GM23248 (cell line): ENCODE measurements around the gene LILRA6. TPM values are rescaled to one million over a fixed set of nuclear protein-coding genes. Genes with fewer than 3 reads are reported as not detected.
"Not testable (repeated sequence)": the region's sequence is repeated elsewhere in the genome, so short reads cannot be mapped to it uniquely, and the experiment has no call there.

Experiments
- DNase-seq: peaks from one replicate; pipeline ENCODE4 v3.0.0-alpha.2; 2015
- H2AFZ ChIP-seq: fragments of 200-600 bp; sonication (generic); 2 replicates; pipeline ENCODE4 v1.6.1; 2016; ENCODE audit warnings: antibody characterized with exemption
- H3F3A ChIP-seq: fragments of 200-600 bp; sonication (generic); 2 replicates; pipeline ENCODE4 v1.6.1; 2016; ENCODE audit warnings: mild to moderate bottlenecking, antibody characterized with exemption, mixed run types; ENCODE audit not compliant: insufficient read depth
- H3K27ac ChIP-seq: fragments of 200-600 bp; sonication (generic); 2 replicates; pipeline ENCODE4 v1.5.1; 2016; ENCODE audit warnings: mild to moderate bottlenecking
- H3K27me3 ChIP-seq: fragments of 200-600 bp; sonication (generic); replicated peaks from 2 replicates; pipeline ENCODE4 v1.6.1; 2016; ENCODE audit warnings: mild to moderate bottlenecking; ENCODE audit not compliant: insufficient read depth
- H3K36me3 ChIP-seq: fragments of 200-600 bp; sonication (generic); 2 replicates; pipeline ENCODE4 v1.6.1; 2016; ENCODE audit warnings: low read depth, mild to moderate bottlenecking
- H3K4me1 ChIP-seq: fragments of 200-600 bp; sonication (generic); 2 replicates; pipeline ENCODE4 v1.6.1; 2016; ENCODE audit warnings: mild to moderate bottlenecking; ENCODE audit not compliant: insufficient read depth
- H3K4me2 ChIP-seq: fragments of 200-600 bp; sonication (generic); one replicate; pipeline ENCODE4 v1.6.1; 2016; ENCODE audit warnings: mild to moderate bottlenecking; ENCODE audit not compliant: unreplicated experiment
- H3K4me3 ChIP-seq: fragments of 200-600 bp; sonication (generic); 2 replicates; pipeline ENCODE4 v1.5.1; 2016; ENCODE audit warnings: mild to moderate bottlenecking
- H3K79me2 ChIP-seq: fragments of 200-600 bp; sonication (generic); 2 replicates; pipeline ENCODE4 v1.6.1; 2016; ENCODE audit warnings: mild to moderate bottlenecking; ENCODE audit not compliant: insufficient read depth
- H3K9ac ChIP-seq: fragments of 200-600 bp; sonication (generic); 2 replicates; pipeline ENCODE4 v1.6.1; 2016; ENCODE audit warnings: mild to moderate bottlenecking
- H3K9me2 ChIP-seq: fragments of 200-600 bp; sonication (generic); 2 replicates; pipeline ENCODE4 v1.6.1; 2016; ENCODE audit warnings: mixed run types, mild to moderate bottlenecking, moderate library complexity; ENCODE audit not compliant: insufficient read depth
- H3K9me3 ChIP-seq: fragments of 200-600 bp; sonication (generic); one replicate; pipeline ENCODE4 v1.6.1; 2017; ENCODE audit warnings: low read depth
- H4K20me1 ChIP-seq: fragments of 200-600 bp; sonication (generic); 2 replicates; pipeline ENCODE4 v1.6.0; 2016; ENCODE audit not compliant: insufficient read depth
- EZH2 ChIP-seq: fragments of 200-600 bp; sonication (generic); IDR thresholded peaks from 2 replicates; pipeline ENCODE4 v1.6.1; 2018; ENCODE audit warnings: antibody characterized with exemption, mild to moderate bottlenecking; ENCODE audit not compliant: insufficient read depth, poor library complexity, severe bottlenecking
- EZH2phosphoT487 ChIP-seq: fragments of 200-600 bp; sonication (generic); IDR thresholded peaks from 2 replicates; pipeline ENCODE4 v1.6.1; 2018; ENCODE audit warnings: antibody characterized with exemption, moderate library complexity, mild to moderate bottlenecking, low read depth; ENCODE audit not compliant: insufficient read depth
- WGBS, 2 experiments: methylation state at CpG; one replicate each; pipeline ENCODE4 v1.1.6; 2015 to 2017; ENCODE audit warnings: low lambda C conversion rate in 2 of 2, low coverage in 1 of 2; ENCODE audit errors: missing lambda C conversion rate in 2 of 2; 5-methylcytosine and 5-hydroxymethylcytosine counted together
- in situ Hi-C: fragments of 300-500 bp; cut with MboI; formaldehyde crosslinking; loops from 2 replicates; pipeline ENCODE4 v1.15.0; 2020
- polyA plus RNA-seq: library from polyadenylated mRNA; unstranded; fragments of >200 nt; fragmentation: Nextera tagmentation; extraction: Ambion mirVana; gene quantifications from 2 replicates; pipeline ENCODE4 v1.2.1, GENCODE V29; 2016
- total RNA-seq: library from RNA; depleted of rRNA; stranded (reverse); fragments of >200 nt; shearing (Covaris generic); gene quantifications from 2 replicates; pipeline ENCODE4 v1.2.3, GENCODE V29; 2014

Gene LILRA6
- total and polyA plus RNA-seq, 2 experiments from 2014 or later, result not detected

DNA sequence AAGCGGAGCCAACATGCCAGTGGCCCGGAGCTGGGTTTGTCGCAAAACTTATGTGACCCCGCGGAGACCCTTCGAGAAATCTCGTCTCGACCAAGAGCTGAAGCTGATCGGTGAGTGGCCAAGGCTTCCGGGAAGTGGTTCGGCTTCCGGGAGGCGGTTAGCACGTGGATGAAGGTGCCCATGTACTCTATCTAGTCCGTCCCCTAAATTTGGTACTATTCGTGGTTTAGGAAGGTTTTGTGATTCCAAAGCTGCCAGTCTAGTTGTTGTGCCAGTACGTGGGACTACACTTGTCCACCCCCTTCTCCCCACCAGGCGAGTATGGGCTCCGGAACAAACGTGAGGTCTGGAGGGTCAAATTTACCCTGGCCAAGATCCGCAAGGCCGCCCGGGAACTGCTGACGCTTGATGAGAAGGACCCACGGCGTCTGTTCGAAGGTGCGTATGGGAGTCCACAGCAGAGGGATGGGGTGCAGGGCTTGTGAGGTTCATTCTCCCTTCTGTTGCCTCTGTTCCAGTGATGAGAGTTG, 41.4 kb downstream of the LILRA6 start:
- H3K4me1 ChIP-seq, result peaks cover 21% of the 10 kb centered on the region
- 0 to 1% methylated on average over 28 of the region's 28 CpGs for WGBS, 2 experiments

DNA sequence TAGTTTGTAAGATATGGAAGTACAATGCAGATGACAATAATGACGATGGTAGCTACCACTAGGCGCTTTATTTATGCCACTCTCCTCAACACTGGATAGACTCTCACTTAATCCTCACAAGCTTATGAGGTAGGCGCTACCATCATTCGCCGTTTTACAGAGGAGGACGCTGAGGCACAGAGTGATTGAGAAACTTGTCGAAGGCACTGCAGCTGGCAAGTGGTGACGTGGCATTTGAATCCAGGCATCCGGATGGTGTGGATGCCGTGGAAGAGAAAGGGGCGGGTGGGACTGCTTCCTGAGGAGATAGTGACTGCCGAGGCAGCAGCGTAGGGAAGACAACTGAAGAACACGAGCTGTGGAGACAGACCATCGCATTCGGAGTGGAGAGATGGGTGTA, 43.2 kb downstream of the LILRA6 start:
- H3K27me3 ChIP-seq, result no peaks in the 10 kb centered on the region
- H3F3A ChIP-seq, result peaks cover 28% of the 10 kb centered on the region
- peaks cover 45% of the 10 kb centered on the region for H3K79me2 ChIP-seq
- DNase-seq, result no peak
- no peaks in the 10 kb centered on the region for H3K9me2 ChIP-seq
- H3K4me1 ChIP-seq, result peaks cover 15% of the 10 kb centered on the region
- H3K27ac ChIP-seq, result no peak overlapping the region
- H3K4me2 ChIP-seq, result no peak overlapping the region
- H3K4me3 ChIP-seq, result no peak overlapping the region
- no peak overlapping the region for H3K9ac ChIP-seq
- no peaks in the 10 kb centered on the region for H3K9me3 ChIP-seq
- H4K20me1 ChIP-seq, result peaks cover 22% of the 10 kb centered on the region; the same call in 1 of the 2 replicates
- no peak for TF ChIP-seq EZH2
- no peak for TF ChIP-seq EZH2phosphoT487
- H2AFZ ChIP-seq, result no peak overlapping the region
- WGBS, 2 experiments, result 81 to 84% methylated on average over 16 of the region's 16 CpGs
- in situ Hi-C loops, result no loop called here
- H3K36me3 ChIP-seq, result peaks cover 21% of the 10 kb centered on the region

More for the DNA sequence above, 41.4 kb downstream of the LILRA6 start:
- peaks cover 29% of the 10 kb centered on the region for H3K36me3 ChIP-seq
- in situ Hi-C loops, result no loop called here
- H2AFZ ChIP-seq, result peak overlapping the region; percentile 65
- H3K79me2 ChIP-seq, result peaks cover 53% of the 10 kb centered on the region
- TF ChIP-seq EZH2phosphoT487, result no peak
- TF ChIP-seq EZH2, result no peak
- peak overlapping the region; percentile 97 for H3K9ac ChIP-seq
- no peak for DNase-seq
- peaks cover 38% of the 10 kb centered on the region for H3F3A ChIP-seq
- no peaks in the 10 kb centered on the region for H3K9me2 ChIP-seq
- peak overlapping the region; percentile 93 for H3K4me3 ChIP-seq
- peaks cover 28% of the 10 kb centered on the region; the same call in 1 of the 2 replicates for H4K20me1 ChIP-seq
- H3K9me3 ChIP-seq, result no peaks in the 10 kb centered on the region
- peak overlapping the region; percentile 96 for H3K4me2 ChIP-seq
- peak overlapping the region; percentile 97 for H3K27ac ChIP-seq
- no peaks in the 10 kb centered on the region for H3K27me3 ChIP-seq

GRCh38 chr19:54197121-54197520, 45.5 kb downstream of the LILRA6 start:
- no peak for TF ChIP-seq EZH2phosphoT487
- TF ChIP-seq EZH2, result no peak

DNA sequence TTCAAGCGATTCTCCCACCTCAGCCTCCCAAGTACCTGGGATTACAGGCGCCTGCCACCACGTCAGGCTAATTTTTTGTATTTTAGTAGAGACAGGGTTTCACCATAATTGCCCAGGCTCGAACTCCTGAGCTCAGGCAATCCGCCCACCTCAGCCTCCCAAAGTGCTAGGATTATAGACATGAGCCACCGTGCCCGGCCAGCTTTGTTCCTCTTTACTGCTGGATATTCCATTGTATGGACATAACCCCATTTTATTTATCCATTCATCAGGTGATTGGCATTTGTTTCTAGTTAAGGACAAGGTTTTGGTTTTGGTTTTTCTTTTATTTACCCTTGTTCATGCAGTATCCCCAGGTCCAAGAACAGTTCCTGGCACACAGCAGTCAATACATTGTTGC, 46.1 kb downstream of the LILRA6 start:
- TF ChIP-seq EZH2phosphoT487 (no peak), EZH2 (no peak)
- no peaks in the 10 kb centered on the region for H3K27me3 ChIP-seq
- H3K4me1 ChIP-seq, result peaks cover 7% of the 10 kb centered on the region
- H3K27ac ChIP-seq, result no peak overlapping the region
- peaks cover 6% of the 10 kb centered on the region for H3K36me3 ChIP-seq
- no peak for DNase-seq
- no peak overlapping the region for H3K4me3 ChIP-seq
- peaks cover under 1% of the 10 kb centered on the region; the same call in 1 of the 2 replicates for H4K20me1 ChIP-seq
- H3K9ac ChIP-seq, result no peak overlapping the region
- H3K9me2 ChIP-seq, result no peaks in the 10 kb centered on the region
- 94 to 95% methylated on average over 7 of the region's 7 CpGs for WGBS, 2 experiments
- H2AFZ ChIP-seq, result no peak overlapping the region
- in situ Hi-C loops, result no loop called here
- H3K79me2 ChIP-seq, result peaks cover 42% of the 10 kb centered on the region
- H3K9me3 ChIP-seq, result no peaks in the 10 kb centered on the region
- no peak overlapping the region for H3K4me2 ChIP-seq
- peaks cover 23% of the 10 kb centered on the region for H3F3A ChIP-seq

More at GRCh38 chr19:54197121-54197520, 45.5 kb downstream of the LILRA6 start:
- Histone ChIP-seq H3F3A (peaks cover 25% of the 10 kb centered on the region), H3K27me3 (no peaks in the 10 kb centered on the region), H3K79me2 (peaks cover 44% of the 10 kb centered on the region), H3K9me2 (no peaks in the 10 kb centered on the region), H3K9ac (no peak overlapping the region), H3K27ac (no peak overlapping the region), H3K4me3 (no peak overlapping the region), H3K4me2 (no peak overlapping the region), H3K36me3 (peaks cover 11% of the 10 kb centered on the region), H4K20me1 (peaks cover 6% of the 10 kb centered on the region; the same call in 1 of the 2 replicates), H3K9me3 (no peaks in the 10 kb centered on the region), H3K4me1 (peaks cover 6% of the 10 kb centered on the region), H2AFZ (no peak overlapping the region)
- DNase-seq, result no peak
- in situ Hi-C loops, result no loop called here
- 86 to 88% methylated on average over 3 of the region's 3 CpGs for WGBS, 2 experiments

DNA sequence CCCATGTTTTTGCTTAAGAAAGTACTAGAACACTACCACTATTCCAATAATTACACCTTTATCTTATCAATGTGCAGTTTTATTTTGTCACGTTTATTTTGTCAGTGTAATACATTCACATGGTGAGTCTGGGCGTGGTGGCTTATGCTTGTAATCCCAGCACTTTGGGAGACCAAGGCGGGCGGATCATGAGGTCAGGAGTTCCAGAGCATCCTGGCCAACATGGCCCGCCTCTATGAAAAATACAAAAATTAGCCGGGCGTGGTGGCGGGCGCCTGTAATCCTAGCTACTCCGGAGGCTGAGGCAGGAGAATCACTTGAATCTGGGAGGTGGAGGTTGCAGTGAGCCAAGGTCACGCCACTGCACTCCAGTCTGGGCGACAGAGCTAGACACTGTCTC, 48.1 kb downstream of the LILRA6 start:
- H3K4me2 ChIP-seq, H3K4me1 ChIP-seq, DNase-seq, H3K4me3 ChIP-seq, H3K9ac ChIP-seq, H4K20me1 ChIP-seq, H3K36me3 ChIP-seq, in situ Hi-C loops, H2AFZ ChIP-seq, H3K27ac ChIP-seq, H3K9me2 ChIP-seq, H3K9me3 ChIP-seq, H3K27me3 ChIP-seq: not testable (repeated sequence)
- Histone ChIP-seq H3F3A (peaks cover 18% of the 10 kb centered on the region), H3K79me2 (peaks cover 36% of the 10 kb centered on the region)
- 93 to 96% methylated on average over 12 of the region's 12 CpGs for WGBS, 2 experiments
